Measurements from ENCODE around the gene ARNT2.

GRCh38 chr15:80512726-80513660 lies 108.8 kb downstream of the ARNT2 start:
- no peak for TF ChIP-seq POLR2A (IDR thresholded peaks at IDR 0.05; ENCODE audit: low read depth, low read length)
- no peak for TF ChIP-seq TAF1 (IDR thresholded peaks at IDR 0.05; ENCODE audit: low read depth, low read length)
- no peak for TF ChIP-seq POLR2AphosphoS5 (IDR thresholded peaks at IDR 0.05; ENCODE audit: low read depth, low read length)
- no peak for TF ChIP-seq PAX5 (IDR thresholded peaks at IDR 0.05; ENCODE audit: insufficient read depth, low read length, severe bottlenecking)
- no peak for TF ChIP-seq SPI1 (IDR thresholded peaks at IDR 0.05; ENCODE audit: low read depth, low read length)
- TF ChIP-seq POU2F2 (IDR thresholded peaks at IDR 0.05; ENCODE audit: low read depth, low read length), result no peak
